T-helper 22 cell (primary cell): ENCODE measurements around the gene OIT3.
"Not testable (repeated sequence)": the region's sequence is repeated elsewhere in the genome, so short reads cannot be mapped to it uniquely, and the experiment has no call there.

Experiments
- DNase-seq: peaks from one replicate; pipeline ENCODE4 v3.0.0-alpha.2; 2020; ENCODE audit warnings: low read depth

OIT3 gene

DNA sequence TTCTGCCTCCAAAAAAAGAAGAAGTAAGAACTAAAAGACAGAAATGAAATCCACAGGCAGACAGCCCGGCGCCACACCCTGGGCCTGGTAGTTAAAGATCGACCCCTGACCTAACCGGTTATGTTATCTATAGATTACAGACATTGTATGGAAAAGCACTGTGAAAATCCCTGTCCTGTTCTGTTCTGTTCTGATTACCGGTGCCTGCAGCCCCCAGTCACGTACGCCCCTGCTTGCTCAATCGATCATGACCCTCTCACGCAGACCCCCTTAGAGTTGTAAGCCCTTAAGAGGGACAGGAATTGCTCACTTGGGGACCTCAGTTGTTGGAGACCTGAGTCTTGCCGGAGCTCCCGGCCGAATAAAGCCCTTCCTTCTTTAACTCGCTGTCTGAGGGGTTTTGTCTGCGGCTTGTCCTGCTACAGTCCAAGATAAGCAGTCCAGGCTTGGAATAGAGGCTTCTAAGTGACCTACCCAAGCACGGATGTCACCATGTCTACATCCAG, 10.5 kb downstream of the OIT3 start:
- not testable (repeated sequence) for DNase-seq

DNA sequence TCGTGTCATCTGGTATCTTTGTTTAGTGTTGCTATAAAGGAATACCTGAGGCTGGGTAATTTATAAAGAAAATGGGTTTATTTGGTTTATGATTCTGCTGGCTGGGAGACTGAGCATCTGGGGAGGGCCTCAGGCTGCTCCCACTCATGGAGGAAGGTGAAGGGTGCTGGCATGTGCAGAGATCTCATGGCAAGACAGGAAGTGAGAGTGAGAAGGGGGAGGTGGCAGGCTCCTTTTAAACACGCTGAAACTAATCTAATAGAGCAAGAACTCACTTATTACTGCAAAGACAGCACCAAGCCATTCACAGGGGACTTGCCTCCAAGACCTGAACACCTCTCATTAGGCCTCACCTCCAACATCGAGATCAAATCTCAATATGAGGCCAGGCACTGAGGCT, 11.3 kb downstream of the OIT3 start:
- DNase-seq, result no peak

DNA sequence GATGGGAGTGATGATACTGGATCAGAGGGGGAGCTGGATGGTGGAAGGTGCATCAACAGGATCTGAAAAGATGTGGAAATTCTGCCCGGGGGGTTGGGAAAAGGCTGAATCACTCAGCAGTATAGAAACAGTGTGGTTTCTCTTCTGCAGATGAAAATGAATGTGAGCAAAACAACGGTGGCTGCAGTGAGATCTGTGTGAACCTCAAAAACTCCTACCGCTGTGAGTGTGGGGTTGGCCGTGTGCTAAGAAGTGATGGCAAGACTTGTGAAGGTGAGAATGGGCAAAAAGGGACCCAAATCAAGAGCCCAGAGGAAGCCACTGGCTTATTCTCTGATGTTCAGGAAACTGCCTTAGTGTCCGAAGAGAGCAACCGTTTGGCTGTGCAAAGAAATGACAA, 12.9 kb downstream of the OIT3 start:
- no peak for DNase-seq

- no peak for DNase-seq
Observed at GRCh38 chr10:72910705-72911104, 17.2 kb downstream of the OIT3 start.

DNA sequence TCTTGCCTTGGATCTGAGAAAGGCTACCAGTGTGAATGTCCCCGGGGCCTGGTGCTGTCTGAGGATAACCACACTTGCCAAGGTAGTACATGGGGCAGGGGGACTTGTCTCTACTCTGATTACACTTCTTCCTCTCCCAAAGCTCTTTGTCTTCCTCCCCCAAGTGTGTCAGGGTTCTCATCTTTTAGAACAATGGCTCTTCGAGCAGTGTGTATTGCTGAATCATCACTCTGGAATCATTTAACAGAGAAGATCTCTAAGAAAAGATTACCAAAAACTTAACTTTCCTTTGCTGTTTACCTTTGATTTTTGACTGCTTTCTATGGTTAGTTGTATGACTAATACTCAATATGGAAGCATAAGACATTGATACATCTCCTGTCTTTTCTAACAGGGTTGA, 18.2 kb downstream of the OIT3 start:
- no peak for DNase-seq

GRCh38 chr10:72912736-72913135, 19.2 kb downstream of the OIT3 start:
- DNase-seq, result no peak

- no peak for DNase-seq
Observed at GRCh38 chr10:72913287-72913686, 19.7 kb downstream of the OIT3 start.

GRCh38 chr10:72917201-72917600, 23.7 kb downstream of the OIT3 start:
- not testable (repeated sequence) for DNase-seq

- DNase-seq, result not testable (repeated sequence)
Observed at GRCh38 chr10:72917803-72918332, 24.3 kb downstream of the OIT3 start.

GRCh38 chr10:72918352-72918751, 24.8 kb downstream of the OIT3 start:
- no peak for DNase-seq

GRCh38 chr10:72921147-72921683, 27.7 kb downstream of the OIT3 start:
- DNase-seq, result not testable (repeated sequence)

DNA sequence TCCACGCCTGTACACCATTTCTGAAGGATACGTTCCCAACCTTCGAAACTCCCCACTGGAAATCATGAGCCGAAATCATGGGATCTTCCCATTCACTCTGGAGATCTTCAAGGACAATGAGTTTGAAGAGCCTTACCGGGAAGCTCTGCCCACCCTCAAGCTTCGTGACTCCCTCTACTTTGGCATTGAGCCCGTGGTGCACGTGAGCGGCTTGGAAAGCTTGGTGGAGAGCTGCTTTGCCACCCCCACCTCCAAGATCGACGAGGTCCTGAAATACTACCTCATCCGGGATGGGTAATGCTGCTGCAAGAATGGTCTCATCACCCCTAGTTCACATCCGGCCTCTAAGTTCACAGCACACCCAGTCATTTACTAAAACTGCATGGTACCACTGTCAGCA, 30.8 kb downstream of the OIT3 start:
- DNase-seq, result no peak

DNA sequence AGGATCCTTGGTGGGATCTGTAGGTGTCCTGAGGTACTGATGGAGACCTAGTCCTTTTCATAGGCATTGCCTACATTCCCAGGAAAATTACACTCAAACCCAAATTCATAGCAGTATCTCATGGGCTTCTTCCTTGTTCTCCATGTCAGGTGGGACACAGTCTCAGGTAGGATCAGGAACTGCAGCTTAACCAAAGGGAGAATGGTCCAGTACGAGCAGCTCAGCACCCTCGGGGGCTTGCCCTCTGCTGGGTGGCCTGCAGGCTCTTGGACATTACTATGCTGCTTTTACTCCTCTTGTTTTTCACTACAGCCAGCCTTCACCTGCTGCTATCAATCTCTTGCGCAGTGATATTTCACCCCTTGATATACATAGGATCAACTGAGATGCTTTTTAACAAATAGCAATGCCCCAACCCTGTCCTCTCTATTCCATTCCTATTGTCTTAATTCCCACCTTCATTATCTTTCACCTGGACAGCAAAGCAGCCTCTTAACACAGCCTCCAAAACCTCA, 32.5 kb downstream of the OIT3 start:
- no peak for DNase-seq

DNA sequence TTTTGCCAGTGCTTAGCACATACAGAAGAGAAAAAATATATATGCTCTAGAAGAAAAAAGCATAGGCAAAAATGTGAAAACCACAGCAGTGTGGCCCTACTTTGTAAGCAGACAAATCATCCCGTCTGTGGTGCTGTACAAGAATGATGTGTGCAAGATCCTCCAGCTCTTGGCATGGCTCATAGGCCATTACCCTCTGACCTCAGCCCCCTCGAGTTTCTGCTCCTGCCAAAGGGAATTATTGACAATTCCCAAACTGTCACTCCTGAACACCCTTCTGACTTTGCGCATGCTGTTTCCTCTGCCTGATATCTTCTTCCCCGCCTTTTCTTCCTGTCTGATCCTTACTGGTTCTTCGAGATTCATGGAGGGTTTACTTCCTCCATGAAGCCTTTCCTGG, 33.9 kb downstream of the OIT3 start:
- no peak for DNase-seq

DNA sequence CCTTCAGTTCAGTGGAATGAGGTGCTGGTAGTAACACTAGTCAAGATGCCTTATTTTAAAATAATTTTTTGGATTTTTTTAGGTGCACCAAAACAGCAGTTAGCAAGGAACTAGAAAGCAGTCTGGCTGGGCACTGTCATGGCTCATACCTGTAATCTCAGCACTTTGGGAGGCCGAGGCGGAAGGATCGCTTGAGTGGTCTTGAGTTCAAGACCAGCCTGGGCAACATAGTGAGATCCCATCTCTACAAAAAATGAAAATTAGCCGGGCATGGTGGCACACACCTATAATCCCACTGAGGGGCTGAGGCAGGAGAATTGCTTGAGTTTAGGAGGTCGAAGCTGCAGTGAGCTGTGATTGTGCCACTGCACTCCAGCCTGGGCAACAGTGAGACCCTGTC, 35.3 kb downstream of the OIT3 start:
- no peak for DNase-seq

DNA sequence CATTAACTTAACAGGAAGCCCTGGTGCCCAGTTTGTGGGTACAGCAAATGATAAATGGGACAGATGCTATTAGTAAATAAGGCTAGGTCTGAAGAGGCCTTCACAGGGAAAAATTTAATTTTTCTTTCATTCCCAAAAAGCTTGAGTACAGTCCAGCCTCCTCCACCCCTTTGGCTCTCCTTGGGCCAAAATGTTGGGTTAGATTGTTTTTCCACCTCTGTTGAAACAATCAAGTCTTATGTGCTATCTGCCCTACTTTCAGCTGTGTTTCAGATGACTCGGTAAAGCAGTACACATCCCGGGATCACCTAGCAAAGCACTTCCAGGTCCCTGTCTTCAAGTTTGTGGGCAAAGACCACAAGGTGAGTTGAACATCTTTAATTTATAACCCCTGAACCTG, 36.7 kb downstream of the OIT3 start:
- DNase-seq, result no peak

GRCh38 chr10:72932259-72933015, 38.9 kb downstream of the OIT3 start:
- DNase-seq, result no peak

- no peak for DNase-seq
Observed at GRCh38 chr10:72935361-72935760, 41.8 kb downstream of the OIT3 start.

DNA sequence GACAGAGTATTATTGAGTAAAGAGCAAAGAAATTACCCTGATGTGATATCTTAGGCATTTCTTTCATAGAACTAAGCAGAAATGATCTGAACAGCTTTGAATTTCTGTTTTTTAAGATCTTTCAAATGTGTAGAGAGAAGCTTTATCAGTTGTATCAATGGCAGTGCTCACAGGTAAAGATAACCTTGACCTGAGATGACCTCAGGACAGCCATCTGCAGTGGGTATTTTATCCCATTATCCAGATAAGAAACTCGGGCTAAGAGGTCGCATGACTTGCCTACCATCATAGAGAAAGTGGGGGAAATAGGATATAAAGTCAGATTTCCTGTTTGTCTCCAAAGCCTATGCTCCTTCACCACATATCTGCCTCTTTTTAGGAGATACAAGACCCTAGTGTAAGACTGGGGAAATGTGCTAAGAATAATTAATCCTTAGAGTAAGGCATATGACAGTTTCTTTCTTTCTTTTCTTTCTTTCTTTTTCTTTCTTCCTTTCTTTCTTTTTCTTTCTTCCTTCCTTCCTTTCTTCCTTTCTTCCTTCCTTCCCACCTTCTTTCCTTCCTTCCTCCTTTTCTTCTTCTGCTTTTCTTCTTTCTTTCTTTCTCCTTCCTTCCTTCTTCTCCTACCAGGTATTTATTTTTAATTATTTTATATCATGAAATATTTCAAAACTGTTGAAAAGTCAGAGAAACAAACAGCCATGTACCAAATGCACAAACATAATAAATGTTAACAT, 50.1 kb downstream of the OIT3 start:
- DNase-seq, result no peak

DNA sequence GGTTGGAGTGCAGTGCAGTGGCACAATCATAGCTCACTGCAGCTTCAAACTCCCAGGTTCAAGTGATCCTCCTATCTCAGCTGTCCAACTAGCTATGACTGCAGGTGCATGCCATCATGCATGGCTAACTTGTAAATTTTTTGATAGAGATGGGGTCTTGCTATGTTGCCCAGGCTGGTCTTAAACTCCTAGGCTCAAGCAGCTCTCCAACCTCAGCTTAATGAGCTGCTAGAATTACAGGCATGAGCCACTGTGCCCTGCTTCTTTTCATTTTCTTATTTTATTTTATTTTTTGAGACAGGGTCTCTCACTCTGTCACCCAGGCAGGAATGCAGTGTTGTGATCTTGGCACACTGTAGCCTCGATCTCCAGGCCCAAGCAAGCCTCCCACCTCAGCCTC, 53.4 kb downstream of the OIT3 start:
- DNase-seq, result no peak

- no peak for DNase-seq
Observed at GRCh38 chr10:72948762-72949161, 55.2 kb downstream of the OIT3 start.

GRCh38 chr10:72951760-72952159, 58.2 kb downstream of the OIT3 start:
- no peak for DNase-seq

- DNase-seq, result no peak
Observed at GRCh38 chr10:72952189-72952588, 58.6 kb downstream of the OIT3 start.
